ENCODE data around the gene SNHG17.

The SNHG17 gene

GRCh38 chr20:38420388-38421085 lies 14.6 kb downstream of the SNHG17 start:
- over 99% methylated on average over 9 of the region's 9 CpGs for WGBS

GRCh38 chr20:38418509-38419204 lies 16.5 kb downstream of the SNHG17 start:
- DNase-seq, result peak; percentile 9
- peaks cover 0 to 10% of the 10 kb centered on the region in 2 experiments for H3K27me3 ChIP-seq (ENCODE audit: control insufficient read depth in 1 of 2, insufficient read depth in 1 of 2, low read length in 2 of 2)
- no peak overlapping the region for H2AFZ ChIP-seq (ENCODE audit: low read depth, low read length)
- no peak overlapping the region for H3K9ac ChIP-seq (ENCODE audit: low read length)
- whole genome bisulfite sequencing, result 94% methylated on average over 4 of the region's 4 CpGs
- H3K9me3 ChIP-seq (ENCODE audit: control insufficient read depth, low read length), result no peaks in the 10 kb centered on the region
- no peak overlapping the region for H3K23ac ChIP-seq (ENCODE audit: low read length in 2 of 2)
- no peak overlapping the region for H2BK15ac ChIP-seq (ENCODE audit: low read depth, poor library complexity, severe bottlenecking)
- no peak overlapping the region for H3K4me2 ChIP-seq (ENCODE audit: low read length, poor library complexity, severe bottlenecking)
- H3K4me1 ChIP-seq (ENCODE audit: control insufficient read depth, insufficient read depth, low read depth, low read length), result no peaks in the 10 kb centered on the region
- H3K36me3 ChIP-seq (ENCODE audit: control insufficient read depth in 1 of 2, insufficient read depth in 2 of 2, low read depth in 1 of 2, low read length in 2 of 2), result peaks cover 68 to 82% of the 10 kb centered on the region in 2 experiments
- peaks cover 9% of the 10 kb centered on the region for H3K79me1 ChIP-seq (replicated peaks; ENCODE audit: low read length, poor library complexity, severe bottlenecking)
- no peak overlapping the region for H4K8ac ChIP-seq (ENCODE audit: low read length)
- no peak overlapping the region for H4K91ac ChIP-seq (ENCODE audit: low read length)
- no peak overlapping the region for H2BK5ac ChIP-seq (ENCODE audit: low read depth, low read length, poor library complexity, severe bottlenecking)
- H3K18ac ChIP-seq (ENCODE audit: low read depth in 1 of 2, low read length in 2 of 2), result no peak overlapping the region
- no peak overlapping the region for H3K14ac ChIP-seq (ENCODE audit: low read length in 2 of 2)
- H3K27ac ChIP-seq (ENCODE audit: low read length, poor library complexity, severe bottlenecking), result no peak overlapping the region
- no peak overlapping the region for H3K4me3 ChIP-seq (ENCODE audit: insufficient read depth in 1 of 2, low read depth in 1 of 2, low read length in 2 of 2)
- no peak overlapping the region for H2AK5ac ChIP-seq (ENCODE audit: low read length, severe bottlenecking)
- H2BK12ac ChIP-seq (ENCODE audit: low read length in 2 of 2), result no peak overlapping the region
- H3K4ac ChIP-seq (ENCODE audit: low read depth in 1 of 2, low read length in 2 of 2), result no peak overlapping the region
- H2BK120ac ChIP-seq (ENCODE audit: low read depth, low read length), result no peak overlapping the region

More at GRCh38 chr20:38420388-38421085, 14.6 kb downstream of the SNHG17 start:
- Histone ChIP-seq H3K4ac (ENCODE audit: low read depth in 1 of 2, low read length in 2 of 2) (no peak overlapping the region), H3K27me3 (ENCODE audit: control insufficient read depth in 1 of 2, insufficient read depth in 1 of 2, low read length in 2 of 2) (peaks cover 0 to 5% of the 10 kb centered on the region in 2 experiments), H3K36me3 (ENCODE audit: control insufficient read depth in 1 of 2, insufficient read depth in 2 of 2, low read depth in 1 of 2, low read length in 2 of 2) (peaks cover 70 to 89% of the 10 kb centered on the region in 2 experiments), H3K9me3 (ENCODE audit: control insufficient read depth, low read length) (no peaks in the 10 kb centered on the region), H3K23ac (ENCODE audit: low read length in 2 of 2) (no peak overlapping the region), H3K4me1 (ENCODE audit: control insufficient read depth, insufficient read depth, low read depth, low read length) (peaks cover 2% of the 10 kb centered on the region), H3K79me1 (replicated peaks; ENCODE audit: low read length, poor library complexity, severe bottlenecking) (peaks cover 17% of the 10 kb centered on the region), H3K4me2 (ENCODE audit: low read length, poor library complexity, severe bottlenecking) (no peak overlapping the region), H3K14ac (ENCODE audit: low read length in 2 of 2) (no peak overlapping the region), H2BK15ac (ENCODE audit: low read depth, poor library complexity, severe bottlenecking) (no peak overlapping the region), H2BK120ac (ENCODE audit: low read depth, low read length) (no peak overlapping the region), H3K27ac (ENCODE audit: low read length, poor library complexity, severe bottlenecking) (no peak overlapping the region), H2AFZ (ENCODE audit: low read depth, low read length) (no peak overlapping the region), H3K18ac (ENCODE audit: low read depth in 1 of 2, low read length in 2 of 2) (no peak overlapping the region), H2BK5ac (ENCODE audit: low read depth, low read length, poor library complexity, severe bottlenecking) (no peak overlapping the region), H2BK12ac (ENCODE audit: low read length in 2 of 2) (no peak overlapping the region), H4K91ac (ENCODE audit: low read length) (no peak overlapping the region), H2AK5ac (ENCODE audit: low read length, severe bottlenecking) (no peak overlapping the region), H3K4me3 (ENCODE audit: insufficient read depth in 1 of 2, low read depth in 1 of 2, low read length in 2 of 2) (no peak overlapping the region), H3K9ac (ENCODE audit: low read length) (no peak overlapping the region), H4K8ac (ENCODE audit: low read length) (no peak overlapping the region)
- DNase-seq, result no peak

- peaks cover 0 to 10% of the 10 kb centered on the region in 2 experiments for H3K27me3 ChIP-seq (ENCODE audit: control insufficient read depth in 1 of 2, insufficient read depth in 1 of 2, low read length in 2 of 2)
- no peaks in the 10 kb centered on the region for H3K79me1 ChIP-seq (replicated peaks; ENCODE audit: low read length, poor library complexity, severe bottlenecking)
- H3K14ac ChIP-seq (ENCODE audit: low read length in 2 of 2), result no peak overlapping the region
- no peaks in the 10 kb centered on the region for H3K4me1 ChIP-seq (ENCODE audit: control insufficient read depth, insufficient read depth, low read depth, low read length)
- H4K8ac ChIP-seq (ENCODE audit: low read length), result no peak overlapping the region
- H3K9ac ChIP-seq (ENCODE audit: low read length), result no peak overlapping the region
- no peak overlapping the region for H2AK5ac ChIP-seq (ENCODE audit: low read length, severe bottlenecking)
- 96% methylated on average over 14 of the region's 14 CpGs for WGBS
- peaks cover 47 to 49% of the 10 kb centered on the region in 2 experiments for H3K36me3 ChIP-seq (ENCODE audit: control insufficient read depth in 1 of 2, insufficient read depth in 2 of 2, low read depth in 1 of 2, low read length in 2 of 2)
- H3K27ac ChIP-seq (ENCODE audit: low read length, poor library complexity, severe bottlenecking), result no peak overlapping the region
- H2BK15ac ChIP-seq (ENCODE audit: low read depth, poor library complexity, severe bottlenecking), result no peak overlapping the region
- no peak overlapping the region for H3K18ac ChIP-seq (ENCODE audit: low read depth in 1 of 2, low read length in 2 of 2)
- H3K4me3 ChIP-seq (ENCODE audit: insufficient read depth in 1 of 2, low read depth in 1 of 2, low read length in 2 of 2), result no peak overlapping the region
- DNase-seq, result no peak
- no peak overlapping the region for H4K91ac ChIP-seq (ENCODE audit: low read length)
- no peak overlapping the region for H3K4ac ChIP-seq (ENCODE audit: low read depth in 1 of 2, low read length in 2 of 2)
- H2AFZ ChIP-seq (ENCODE audit: low read depth, low read length), result no peak overlapping the region
- H3K23ac ChIP-seq (ENCODE audit: low read length in 2 of 2), result no peak overlapping the region
- H2BK120ac ChIP-seq (ENCODE audit: low read depth, low read length), result no peak overlapping the region
- H2BK5ac ChIP-seq (ENCODE audit: low read depth, low read length, poor library complexity, severe bottlenecking), result no peak overlapping the region
- peaks cover 4% of the 10 kb centered on the region for H3K9me3 ChIP-seq (ENCODE audit: control insufficient read depth, low read length)
- H3K4me2 ChIP-seq (ENCODE audit: low read length, poor library complexity, severe bottlenecking), result no peak overlapping the region
- no peak overlapping the region for H2BK12ac ChIP-seq (ENCODE audit: low read length in 2 of 2)
These were observed 20.2 kb downstream of the SNHG17 start for GRCh38 chr20:38414769-38415450.
